Measurements from ENCODE around the gene SOX9.

GRCh38 chr17:72104863-72105234 is 16.0 kb upstream of the SOX9 start:
- TF ChIP-seq CTCF (IDR thresholded peaks at IDR 0.05) (no peak), POLR2A (IDR thresholded peaks at IDR 0.05) (no peak)

Data from lower leg skin (tissue), 3 donors.